Activated naive CD4-positive, alpha-beta T cell treated with Interleukin-2 at 50 U/mL for 16 hours (primary cell): ENCODE data around the gene SUPT5H.
A peak's percentile ranks its signal among the peaks of the same experiment; 100 is the strongest.

Experiments used
- DNase-seq: peaks from one replicate; pipeline ENCODE4 v3.0.0-alpha.2; 2020

SUPT5H gene

DNA sequence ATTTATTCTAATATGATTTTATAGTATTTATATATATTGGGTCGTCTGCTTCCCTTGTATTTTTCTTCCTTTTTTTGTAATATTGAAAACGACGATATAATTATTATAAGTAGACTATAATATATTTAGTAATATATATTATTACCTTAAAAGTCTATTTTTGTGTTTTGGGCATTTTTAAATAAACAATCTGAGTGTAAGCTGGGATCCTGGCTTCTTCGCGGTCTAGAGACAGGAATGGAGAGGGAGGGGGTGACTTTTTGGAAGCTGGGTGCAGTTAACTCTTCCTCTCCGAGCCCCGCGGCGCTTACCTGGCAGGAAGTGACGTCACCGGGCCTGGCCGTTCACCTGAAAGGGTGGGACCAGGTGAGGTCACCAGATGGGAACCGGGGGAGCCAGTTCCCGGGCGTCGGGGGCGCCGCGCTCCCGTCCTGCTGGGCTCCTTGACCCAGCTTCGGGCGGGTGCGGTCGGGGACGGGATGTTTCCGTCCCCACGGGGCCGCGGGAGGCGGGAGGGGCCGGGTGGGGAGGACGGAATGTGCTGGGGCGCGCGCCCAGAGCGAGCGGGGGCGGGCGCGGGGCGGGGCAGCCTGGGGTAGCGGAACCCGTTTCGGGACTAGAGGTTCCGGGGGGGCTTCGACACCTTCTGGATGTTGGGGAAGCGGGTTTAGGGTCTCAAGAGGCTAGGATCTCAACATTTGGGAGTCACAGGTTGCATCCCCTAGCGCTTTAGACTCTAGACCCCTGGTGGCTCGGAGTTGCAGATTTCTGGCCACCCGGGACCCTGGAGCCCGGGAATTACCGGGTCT is 36.0 kb upstream of the SUPT5H start:
- DNase-seq: peak; percentile 77

DNA sequence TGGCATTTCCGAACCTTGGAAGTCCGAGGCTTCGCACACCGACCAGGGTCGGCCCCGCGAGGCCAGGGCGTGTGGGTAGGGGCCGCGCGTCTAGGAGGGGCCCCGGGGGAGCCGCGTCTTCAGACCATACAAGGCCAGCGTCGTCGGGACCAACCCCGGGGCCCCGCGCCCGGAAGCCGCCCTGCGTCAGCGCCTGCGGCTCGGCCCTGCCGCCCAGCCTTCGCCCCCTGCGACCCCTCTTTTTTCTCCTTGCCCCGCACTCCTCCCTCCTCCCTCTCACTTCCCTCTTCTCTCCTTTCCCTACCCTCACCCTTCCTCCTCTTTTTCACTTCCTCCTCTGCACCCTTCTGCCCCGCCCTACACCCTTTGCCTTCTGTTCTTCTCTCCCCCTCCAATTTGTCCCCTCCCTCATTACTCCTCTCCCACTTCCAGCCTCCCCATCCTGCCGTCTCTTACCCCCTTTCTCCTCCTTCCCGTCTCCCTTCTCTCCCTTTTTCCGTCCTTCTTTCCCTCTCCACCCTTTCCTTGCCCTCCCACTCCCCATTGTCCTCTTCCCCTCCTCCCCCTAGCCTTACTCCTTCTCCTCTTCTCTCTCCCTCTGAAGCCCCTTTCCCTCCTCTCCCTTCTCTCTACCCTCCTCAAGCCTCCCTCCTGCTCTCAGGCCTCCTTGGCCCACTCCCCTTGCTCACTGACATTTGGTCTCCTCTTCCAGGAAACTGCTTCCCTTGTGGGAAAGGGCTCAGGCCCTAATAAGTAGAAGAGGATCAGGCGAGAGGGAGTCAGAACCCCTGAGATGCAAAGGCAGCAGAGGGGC is 35.2 kb upstream of the SUPT5H start:
- DNase-seq: peak; percentile 65

DNA sequence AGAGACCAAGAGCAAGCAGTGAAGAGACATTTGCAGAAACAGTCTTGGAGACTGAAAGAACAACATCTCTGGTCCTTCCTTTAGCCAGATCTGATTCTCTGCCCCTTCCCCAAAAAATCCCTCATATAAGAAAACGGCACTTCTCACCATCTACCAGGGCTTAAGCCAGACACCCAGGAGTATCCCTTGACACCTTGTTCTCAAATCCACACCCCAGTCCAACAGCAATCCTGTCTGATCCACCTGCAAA is 34.6 kb upstream of the SUPT5H start:
- no peak for DNase-seq

DNA sequence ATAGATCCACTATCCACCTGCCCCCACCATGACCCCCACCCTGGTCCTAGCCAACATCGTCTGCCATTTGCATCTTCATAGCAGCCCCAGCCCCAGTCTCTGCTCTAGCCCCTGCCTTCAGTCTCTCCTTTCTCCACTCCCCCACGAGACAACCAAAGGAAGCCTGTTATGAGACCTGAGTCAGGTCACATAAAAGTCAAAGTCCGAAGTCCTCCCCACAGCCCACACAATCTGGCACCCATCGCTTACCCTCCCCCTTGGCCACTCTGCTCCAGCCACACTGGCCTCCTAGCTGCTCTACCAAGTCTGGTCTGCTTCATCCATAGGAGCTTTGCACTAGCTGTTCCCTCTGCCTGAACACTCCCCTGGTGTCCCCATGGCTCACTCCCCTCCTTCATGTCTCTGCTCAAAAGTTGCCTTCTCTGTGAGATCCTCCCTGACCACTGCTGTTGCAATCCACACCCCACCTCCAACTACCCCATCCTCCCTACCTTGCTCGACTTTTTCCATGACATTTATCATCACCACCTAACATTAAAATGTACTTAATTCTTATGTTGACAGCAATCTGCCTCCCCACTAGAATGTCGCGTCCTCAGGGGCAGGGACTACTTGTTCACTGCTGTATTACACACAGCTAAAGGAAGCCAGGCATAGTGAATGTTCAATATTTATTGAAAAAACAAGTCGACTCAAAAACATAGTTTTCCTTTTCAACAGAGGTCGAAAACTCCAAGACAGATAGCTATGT is 34.1 kb upstream of the SUPT5H start:
- no peak for DNase-seq

DNA sequence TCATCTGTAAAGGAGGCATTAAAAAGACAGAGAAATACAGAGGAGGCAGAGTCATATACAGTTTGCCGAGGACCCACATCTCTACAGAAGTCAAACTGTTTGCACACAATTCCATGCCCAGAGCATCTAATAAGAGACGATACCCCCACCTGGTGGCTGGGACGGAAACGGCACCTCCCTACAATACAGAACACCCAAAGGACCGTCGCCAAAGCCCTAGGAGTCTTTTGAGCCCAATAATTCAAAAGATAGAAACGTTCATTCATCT is 33.6 kb upstream of the SUPT5H start:
- peak; percentile 90 for DNase-seq

DNA sequence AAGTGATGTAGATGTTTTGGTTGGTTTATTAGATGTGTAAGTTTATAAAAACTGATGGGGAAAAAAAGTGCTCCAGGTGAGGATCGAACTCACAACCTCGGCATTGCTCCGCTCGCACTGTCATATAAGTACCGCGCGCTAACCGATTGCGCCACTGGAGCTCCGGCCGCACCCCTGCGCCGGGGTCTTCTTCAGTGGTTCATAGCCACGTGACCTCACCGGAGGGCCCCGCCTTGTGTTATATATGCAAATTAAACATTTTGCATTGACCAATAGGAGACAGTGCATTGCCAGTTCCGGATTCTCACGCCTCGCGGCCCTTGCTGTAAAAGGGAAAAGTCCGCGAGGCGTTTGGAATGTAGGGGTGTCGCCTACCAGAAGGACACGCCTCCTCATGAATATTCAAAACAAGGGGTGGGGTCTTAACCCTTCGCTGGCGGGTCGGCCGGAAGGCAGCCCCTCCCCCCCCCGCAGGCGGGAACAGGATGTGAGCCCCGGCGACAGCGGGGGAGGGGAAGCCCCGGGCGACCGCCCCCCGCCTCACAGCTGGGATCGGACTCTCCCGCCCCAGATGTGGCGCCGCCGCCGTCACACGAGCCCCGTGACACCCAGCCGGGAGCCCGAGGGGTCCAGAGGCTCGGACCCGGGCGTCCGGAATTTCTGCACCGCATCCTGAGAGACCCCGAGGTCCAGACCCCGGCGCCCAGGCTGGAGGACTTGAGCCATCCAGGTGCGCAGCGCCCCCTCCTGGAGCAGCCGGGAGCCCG is 33.1 kb upstream of the SUPT5H start, which contains the start of gene PLEKHG2:
TSS of gene PLEKHG2 (plus strand) at position 570 of the 767 bp plus-strand sequence. CDS start 1,418 bp downstream, outside the sequence.
- DNase-seq: peak; percentile 96

DNA sequence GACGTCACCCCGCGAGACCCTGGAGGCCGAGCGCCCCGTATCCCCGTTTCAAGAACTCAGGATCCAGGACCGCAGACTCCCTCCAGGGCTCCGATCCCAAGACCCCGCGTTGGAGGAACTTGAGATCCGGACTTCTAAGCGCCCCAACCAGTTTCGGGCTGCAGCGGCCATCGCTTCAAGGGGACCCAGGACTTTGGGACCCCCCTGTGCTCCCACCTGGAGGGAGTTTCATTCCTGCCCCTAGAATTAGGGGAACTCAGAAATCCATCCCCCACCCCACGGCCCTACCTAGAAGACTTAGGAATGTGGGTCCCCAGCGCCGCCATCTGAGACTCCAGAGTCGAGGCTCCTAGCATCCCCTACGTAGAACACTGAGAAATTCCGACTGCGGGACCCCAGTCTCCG is 32.5 kb upstream of the SUPT5H start:
- DNase-seq: no peak

DNA sequence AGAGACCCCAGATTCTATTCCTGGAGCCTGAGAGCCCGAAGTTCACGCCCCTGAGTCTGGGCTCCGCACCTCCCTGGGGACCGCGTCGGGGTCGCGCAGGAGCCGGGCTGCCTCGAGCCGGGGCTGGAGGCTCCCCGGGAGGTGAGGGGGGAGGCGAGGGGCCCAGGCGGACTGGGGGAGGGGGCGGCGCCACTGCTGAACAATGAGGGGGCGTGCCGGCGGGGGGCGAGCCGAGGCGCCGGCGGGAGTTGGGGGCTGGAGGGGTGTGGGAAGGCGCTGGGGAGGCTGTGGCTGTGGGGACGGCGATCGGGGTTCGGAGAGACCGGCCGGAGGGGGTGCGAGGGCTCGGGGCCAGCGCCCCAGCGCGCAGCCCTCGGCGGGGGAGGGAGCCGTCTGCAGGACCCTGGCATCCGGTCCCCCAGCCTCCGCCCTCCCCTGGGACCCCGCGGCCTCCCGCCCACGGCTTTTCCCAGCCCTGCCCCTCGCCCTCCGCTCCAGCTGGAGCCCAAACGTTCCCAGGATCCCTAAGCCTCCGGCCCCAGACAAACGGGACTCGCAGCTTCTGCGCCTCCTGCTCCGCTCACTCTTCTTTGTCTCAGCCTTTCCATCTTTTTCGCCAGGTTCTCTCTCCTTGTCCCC is 32.0 kb upstream of the SUPT5H start:
- DNase-seq: peak; percentile 31

DNA sequence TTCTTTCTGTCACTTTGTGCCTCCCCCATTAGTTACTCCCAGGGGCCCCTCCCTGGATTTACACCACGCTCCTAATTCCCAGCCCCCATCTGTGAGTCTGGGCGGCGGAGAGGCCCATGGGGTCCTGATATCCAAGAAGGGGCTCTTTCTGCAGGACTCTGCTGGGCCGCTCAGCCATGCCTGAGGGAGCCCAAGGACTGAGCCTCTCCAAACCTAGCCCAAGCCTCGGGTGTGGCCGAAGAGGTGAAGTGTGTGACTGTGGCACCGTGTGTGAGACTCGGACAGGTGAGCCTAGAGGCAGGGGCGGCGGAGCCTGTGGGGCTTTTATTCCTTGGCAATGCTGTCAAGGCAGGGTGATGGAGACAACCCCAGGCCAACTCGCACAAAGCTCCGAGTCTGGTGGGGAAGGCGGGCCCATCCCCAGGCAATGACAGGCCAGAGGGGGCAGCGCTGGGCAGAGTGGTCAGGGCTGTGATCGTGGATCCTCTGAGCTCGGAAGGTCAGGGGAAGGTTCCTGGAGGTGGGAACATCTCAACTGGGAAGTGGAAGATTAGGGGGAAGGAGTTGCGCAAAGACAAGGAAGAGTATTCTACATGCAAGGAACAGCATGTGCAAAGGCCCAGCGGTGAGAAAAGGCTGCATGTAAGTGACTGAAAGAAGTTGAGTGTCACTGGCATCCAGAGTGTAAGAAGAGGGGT is 31.3 kb upstream of the SUPT5H start:
- DNase-seq: no peak

DNA sequence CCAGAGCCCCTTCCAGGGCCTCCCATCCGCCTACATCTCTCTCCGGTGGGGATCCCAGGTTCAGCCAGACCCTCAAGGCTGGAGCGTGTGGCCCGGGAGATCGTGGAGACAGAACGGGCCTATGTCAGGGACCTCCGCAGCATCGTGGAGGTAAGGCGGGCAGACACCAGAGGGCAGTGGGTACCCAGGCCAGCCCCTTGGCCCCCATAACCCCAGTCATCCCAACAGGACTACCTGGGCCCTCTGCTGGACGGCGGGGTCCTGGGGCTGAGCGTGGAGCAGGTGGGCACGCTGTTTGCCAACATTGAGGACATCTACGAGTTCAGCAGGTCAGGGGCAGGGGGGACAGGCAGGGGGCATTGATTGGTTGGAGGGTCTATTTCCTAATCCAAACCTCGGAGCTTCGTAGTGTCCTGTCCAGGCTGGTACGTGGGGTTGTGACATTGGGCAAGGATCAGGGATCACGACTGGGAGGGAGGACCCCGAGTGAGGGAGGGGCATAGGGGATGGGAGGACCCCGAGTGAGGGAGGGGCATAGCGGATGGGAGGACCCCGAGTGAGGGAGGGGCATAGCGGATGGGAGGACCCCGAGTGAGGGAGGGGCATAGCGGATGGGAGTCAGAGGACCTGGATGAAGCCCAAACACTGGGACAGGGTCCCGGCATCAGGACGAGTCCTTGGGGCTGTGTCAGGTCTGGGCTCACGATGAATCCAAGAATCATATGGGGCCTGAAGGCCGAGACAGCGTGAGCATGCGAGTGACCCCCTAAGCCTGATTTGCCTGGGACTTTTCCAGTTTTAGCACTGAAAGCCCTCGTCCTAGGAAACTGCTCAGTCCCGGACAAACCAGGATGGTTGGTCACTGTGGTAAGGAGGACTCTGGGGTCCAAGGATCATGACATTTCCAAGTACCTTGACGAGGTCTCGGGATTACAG is 30.0 kb upstream of the SUPT5H start:
- no peak for DNase-seq

DNA sequence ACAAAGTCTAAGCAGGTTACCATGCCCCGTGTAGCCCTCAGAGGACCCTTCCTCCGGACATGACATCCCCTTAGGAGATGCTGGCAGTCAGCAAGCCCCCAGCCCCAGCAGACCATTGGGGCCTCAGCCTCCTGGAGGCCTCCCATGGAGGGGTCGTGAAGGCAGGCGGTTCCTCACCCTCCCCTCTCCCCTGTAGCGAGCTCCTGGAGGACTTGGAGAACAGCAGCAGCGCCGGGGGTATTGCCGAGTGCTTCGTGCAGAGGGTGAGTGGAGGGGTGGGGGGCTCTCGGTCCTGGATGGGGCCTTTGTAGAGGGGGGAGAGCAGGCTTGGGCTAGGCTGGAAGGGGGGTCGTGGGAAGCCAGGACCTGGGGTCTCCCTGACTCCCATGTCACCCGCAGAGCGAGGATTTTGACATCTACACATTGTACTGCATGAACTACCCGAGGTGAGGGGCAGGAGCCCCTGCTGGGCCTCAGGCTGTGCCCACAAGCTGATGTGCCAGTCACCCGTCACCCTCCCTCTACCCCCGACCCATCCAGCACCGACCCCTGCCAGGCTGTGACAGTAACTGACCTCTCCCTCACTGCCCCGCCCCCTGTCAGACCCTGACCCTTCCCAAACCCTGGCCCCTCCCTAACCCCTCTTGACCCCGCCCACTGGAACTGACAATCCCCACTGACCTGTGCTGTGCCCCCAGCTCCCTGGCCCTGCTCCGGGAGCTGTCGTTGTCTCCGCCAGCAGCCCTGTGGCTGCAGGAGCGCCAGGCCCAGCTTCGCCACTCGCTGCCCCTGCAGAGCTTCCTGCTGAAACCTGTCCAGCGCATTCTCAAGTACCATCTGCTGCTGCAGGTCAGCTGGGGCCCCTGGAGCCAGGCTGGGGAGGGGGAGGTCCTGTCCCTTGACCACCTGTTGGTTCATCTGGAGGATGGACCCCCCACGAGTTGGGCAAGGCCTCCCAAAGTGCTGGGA is 28.9 kb upstream of the SUPT5H start:
- no peak for DNase-seq

DNA sequence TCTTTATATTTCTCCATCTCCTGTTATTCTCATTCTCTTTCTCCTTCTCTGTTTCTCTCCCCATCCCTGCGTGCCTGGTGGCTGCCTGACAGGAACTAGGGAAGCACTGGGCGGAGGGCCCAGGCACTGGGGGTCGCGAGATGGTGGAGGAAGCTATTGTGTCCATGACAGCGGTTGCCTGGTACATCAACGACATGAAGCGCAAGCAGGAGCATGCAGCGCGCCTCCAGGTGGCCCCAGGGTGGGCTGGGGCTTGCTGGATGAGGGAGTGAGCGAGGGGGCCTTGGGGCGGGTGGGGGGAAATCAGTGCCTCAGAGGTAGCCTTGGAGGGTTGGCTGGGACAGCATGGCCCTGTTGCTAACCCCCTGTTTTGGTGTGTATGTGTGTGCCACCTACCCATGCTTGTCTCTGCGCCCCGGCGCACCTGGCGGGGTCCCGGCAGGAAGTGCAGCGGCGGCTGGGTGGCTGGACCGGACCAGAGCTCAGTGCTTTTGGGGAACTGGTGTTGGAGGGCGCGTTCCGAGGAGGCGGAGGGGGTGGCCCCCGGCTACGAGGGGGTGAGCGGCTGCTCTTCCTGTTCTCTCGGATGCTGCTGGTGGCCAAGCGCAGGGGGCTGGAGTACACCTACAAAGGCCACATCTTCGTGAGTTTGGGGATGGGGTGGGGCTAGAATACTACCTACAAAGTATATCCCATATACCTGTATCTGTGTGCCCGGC is 27.8 kb upstream of the SUPT5H start:
- no peak for DNase-seq

DNA sequence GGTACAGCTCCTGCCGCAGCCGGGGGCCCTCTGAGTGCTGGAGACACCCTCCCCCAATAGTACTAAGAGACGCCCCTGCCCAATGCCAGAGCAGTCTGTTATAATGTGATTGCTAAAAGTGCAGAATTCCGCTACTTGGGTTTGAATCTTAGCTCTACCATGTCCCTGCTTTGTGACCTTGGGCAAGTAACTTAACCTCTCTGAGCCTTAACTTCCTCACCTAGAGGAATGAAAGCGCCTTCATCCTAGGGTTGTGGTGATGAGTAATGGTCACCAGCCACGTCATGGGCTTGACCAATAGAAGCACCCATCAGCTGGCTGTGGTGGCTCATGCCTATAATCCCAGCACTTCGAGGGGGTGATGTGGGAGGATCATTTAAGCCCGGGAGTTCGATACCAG is 26.4 kb upstream of the SUPT5H start:
- no peak for DNase-seq

DNA sequence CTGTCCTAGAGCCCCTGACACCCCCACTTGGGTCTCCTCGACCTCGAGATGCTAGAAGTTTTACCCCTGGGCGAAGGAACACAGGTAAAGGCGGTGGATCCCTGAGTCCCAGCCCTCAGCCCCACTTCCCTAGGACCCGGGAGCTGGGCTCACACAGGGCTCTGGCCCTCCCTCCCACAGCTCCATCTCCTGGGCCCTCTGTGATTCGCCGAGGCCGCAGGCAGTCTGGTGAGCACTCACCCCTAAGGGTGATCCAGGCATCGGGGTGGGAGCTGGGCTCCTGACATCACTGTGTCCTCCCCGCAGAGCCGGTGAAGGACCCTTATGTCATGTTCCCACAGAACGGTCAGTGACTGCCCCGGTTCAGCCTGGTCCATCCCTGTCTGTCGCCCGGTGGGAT is 24.6 kb upstream of the SUPT5H start:
- no peak for DNase-seq

DNA sequence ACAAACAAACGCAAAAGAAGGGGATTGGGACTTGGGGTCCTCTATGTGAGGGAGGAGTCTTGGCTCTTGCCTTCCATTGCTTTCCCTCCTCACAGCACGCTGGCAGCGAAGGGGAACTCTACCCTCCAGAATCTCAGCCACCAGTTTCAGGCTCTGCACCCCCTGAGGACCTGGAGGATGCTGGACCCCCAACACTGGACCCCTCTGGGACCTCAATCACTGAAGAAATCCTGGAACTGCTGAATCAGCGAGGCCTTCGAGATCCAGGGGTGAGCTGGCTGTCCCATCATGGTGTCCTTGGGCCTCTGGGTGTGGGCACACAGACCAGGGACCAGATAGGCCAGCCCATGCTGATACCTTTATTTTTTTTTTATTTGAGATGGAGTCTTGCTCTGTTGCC is 23.4 kb upstream of the SUPT5H start:
- no peak for DNase-seq

DNA sequence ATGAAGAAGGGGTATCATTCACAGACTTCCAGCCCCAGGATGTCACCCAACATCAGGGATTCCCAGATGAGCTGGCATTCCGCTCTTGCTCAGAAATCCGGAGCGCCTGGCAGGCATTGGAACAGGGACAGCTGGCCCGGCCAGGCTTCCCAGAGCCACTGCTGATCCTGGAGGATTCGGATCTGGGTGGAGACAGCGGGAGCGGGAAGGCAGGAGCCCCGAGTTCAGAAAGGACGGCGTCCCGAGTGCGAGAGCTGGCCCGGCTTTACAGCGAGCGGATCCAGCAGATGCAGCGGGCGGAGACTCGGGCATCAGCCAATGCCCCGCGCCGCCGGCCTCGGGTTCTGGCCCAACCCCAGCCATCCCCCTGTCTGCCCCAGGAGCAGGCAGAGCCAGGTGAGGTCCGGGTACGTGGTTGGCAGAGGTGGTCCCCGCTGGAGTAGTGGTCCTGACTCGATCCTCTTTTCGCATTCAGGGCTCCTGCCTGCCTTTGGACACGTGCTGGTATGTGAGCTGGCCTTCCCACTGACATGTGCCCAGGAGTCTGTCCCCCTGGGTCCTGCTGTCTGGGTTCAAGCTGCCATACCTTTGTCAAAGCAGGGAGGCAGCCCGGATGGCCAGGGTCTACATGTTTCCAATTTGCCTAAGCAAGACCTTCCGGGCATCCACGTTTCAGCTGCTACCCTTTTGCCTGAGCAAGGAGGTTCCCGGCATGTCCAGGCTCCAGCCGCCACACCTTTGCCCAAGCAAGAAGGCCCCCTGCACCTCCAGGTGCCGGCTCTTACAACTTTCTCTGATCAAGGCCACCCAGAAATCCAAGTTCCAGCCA is 21.9 kb upstream of the SUPT5H start:
- no peak for DNase-seq

DNA sequence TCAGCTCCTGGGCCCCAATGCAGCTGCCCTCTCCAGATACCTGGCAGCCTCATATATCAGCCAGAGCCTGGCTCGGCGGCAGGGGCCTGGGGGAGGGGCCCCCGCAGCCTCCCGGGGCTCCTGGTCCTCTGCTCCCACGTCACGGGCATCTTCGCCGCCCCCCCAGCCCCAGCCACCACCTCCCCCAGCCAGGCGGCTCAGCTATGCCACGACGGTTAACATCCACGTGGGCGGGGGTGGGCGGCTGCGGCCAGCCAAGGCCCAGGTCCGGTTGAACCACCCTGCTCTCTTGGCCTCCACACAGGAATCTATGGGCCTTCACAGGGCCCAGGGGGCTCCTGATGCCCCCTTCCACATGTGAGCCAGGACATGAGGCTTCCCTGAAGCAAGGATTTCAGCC is 20.4 kb upstream of the SUPT5H start:
- no peak for DNase-seq

DNA sequence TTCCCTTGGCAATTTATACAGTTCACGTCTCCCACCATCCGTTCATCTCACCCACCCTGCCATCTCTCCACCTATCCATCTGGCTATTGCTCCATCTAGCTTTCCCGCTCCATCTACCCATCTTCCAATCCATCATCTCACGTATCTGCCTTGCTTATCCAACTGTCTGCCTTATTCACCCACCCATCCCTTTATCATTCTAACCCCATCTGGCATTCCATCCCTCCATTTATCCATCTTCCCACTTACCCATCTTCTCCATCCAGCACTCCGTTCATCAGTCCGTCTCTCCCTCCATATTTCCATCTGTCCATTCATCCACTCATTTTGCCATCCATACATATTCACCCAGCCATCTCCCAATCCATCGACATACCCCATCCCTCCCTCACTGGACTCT is 19.6 kb upstream of the SUPT5H start:
- no peak for DNase-seq
